Subcutaneous abdominal adipose tissue (tissue), 5 donors: ENCODE measurements around the gene NUBPL.

Source experiments
- H3K27ac ChIP-seq: one replicate; pipeline ENCODE4 v1.7.0; 2013; ENCODE audit warnings: low read depth, mild to moderate bottlenecking, inconsistent platforms, low read length, moderate library complexity
- H3K27me3 ChIP-seq, 5 donors: one replicate each; pipeline ENCODE4 v1.7.0; 2013; ENCODE audit warnings: low read length in 5 of 5, inconsistent platforms in 1 of 5; ENCODE audit not compliant: control insufficient read depth in 5 of 5, insufficient read depth in 4 of 5
- H3K36me3 ChIP-seq, 5 donors: one replicate each; pipeline ENCODE4 v1.7.0; 2013; ENCODE audit warnings: low read length in 5 of 5; ENCODE audit not compliant: control insufficient read depth in 5 of 5, insufficient read depth in 5 of 5
- H3K4me1 ChIP-seq, 5 donors: one replicate each; pipeline ENCODE4 v1.7.0; 2013; ENCODE audit warnings: low read length in 5 of 5, mild to moderate bottlenecking in 3 of 5, moderate library complexity in 1 of 5; ENCODE audit not compliant: control insufficient read depth in 5 of 5, insufficient read depth in 5 of 5
- H3K4me3 ChIP-seq, 5 donors: one replicate each; pipeline ENCODE4 v1.7.0; 2013; ENCODE audit warnings: low read length in 5 of 5, low read depth in 1 of 5
- H3K9ac ChIP-seq, 5 donors: one replicate each; pipeline ENCODE4 v1.7.0; 2013; ENCODE audit warnings: low read length in 5 of 5, mild to moderate bottlenecking in 4 of 5, moderate library complexity in 3 of 5
- H3K9me3 ChIP-seq, 5 donors: one replicate each; pipeline ENCODE4 v1.7.0; 2013; ENCODE audit warnings: low read length in 5 of 5; ENCODE audit not compliant: control insufficient read depth in 5 of 5
- donor health status: healthy.
- donor health status: healthy.
- donor health status: healthy.
- donor health status: healthy.
- donor health status: healthy.

Gene NUBPL

GRCh38 chr14:31659278-31659677 lies 98.1 kb downstream of the NUBPL start:
- peaks cover 0 to 4% (median 0%) of the 10 kb centered on the region in 5 donors for H3K9me3 ChIP-seq

DNA sequence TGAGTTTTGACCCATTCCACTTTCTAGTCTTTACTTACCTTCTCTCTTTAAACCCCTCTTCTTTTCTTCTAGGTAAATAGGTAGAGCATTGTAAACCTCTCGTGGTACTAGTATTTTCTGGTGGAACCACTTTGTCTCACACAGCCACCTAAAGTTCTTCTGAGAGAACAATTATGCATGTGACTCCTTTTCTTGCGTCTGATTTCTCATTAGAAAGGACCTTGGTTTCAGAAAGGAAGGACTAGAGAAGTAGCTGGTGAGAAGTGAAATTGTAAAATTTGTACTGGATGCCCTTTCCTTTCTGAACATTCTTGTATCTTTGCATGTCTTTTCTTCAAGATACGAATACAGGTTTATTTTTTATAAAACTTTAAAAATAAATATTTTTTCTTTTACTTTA lies 99.0 kb downstream of the NUBPL start:
- H3K4me3 ChIP-seq: no peak overlapping the region
- H3K27me3 ChIP-seq: no peaks in the 10 kb centered on the region
- no peaks in the 10 kb centered on the region for H3K9me3 ChIP-seq
- H3K4me1 ChIP-seq: no peaks in the 10 kb centered on the region
- no peak overlapping the region for H3K9ac ChIP-seq
- no peak overlapping the region for H3K27ac ChIP-seq
- no peaks in the 10 kb centered on the region for H3K36me3 ChIP-seq

More at GRCh38 chr14:31659278-31659677, 98.1 kb downstream of the NUBPL start:
- H3K27me3 ChIP-seq: no peaks in the 10 kb centered on the region
- H3K36me3 ChIP-seq: no peaks in the 10 kb centered on the region
- no peaks in the 10 kb centered on the region for H3K4me1 ChIP-seq
- H3K27ac ChIP-seq: no peak overlapping the region
- no peak overlapping the region for H3K9ac ChIP-seq
- H3K4me3 ChIP-seq: no peak overlapping the region

- Histone ChIP-seq H3K9ac (no peak overlapping the region), H3K4me1 (no peaks in the 10 kb centered on the region), H3K27me3 (no peaks in the 10 kb centered on the region), H3K9me3 (no peaks in the 10 kb centered on the region), H3K27ac (no peak overlapping the region), H3K4me3 (no peak overlapping the region), H3K36me3 (no peaks in the 10 kb centered on the region)
Observed at GRCh38 chr14:31660728-31661127, 99.5 kb downstream of the NUBPL start.

DNA sequence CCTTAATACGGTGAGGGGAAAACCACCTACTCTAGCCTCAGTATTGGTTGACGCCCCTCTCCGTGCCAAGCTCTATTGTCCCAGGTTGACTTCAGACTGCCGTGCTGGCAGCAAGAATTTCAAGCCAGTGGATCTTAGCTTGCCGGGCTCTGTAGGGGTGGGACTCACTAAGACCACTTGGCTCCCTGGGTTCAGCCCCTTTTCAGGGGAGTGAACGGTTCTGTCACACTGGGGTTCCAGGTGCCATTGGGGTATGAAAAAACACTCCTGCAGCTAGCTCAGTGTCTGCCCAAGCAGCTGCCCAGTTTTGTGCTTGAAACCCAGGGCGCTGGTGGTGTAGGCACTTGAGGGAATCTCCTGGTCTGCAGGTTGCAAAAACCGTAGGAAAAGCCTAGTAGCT lies 107.1 kb downstream of the NUBPL start:
- no peaks in the 10 kb centered on the region for H3K4me1 ChIP-seq
- no peak overlapping the region for H3K27ac ChIP-seq
- H3K27me3 ChIP-seq: no peaks in the 10 kb centered on the region
- H3K9me3 ChIP-seq: peaks cover 0 to 6% (median 5%) of the 10 kb centered on the region in 5 donors
- H3K4me3 ChIP-seq: no peak overlapping the region
- no peak overlapping the region for H3K9ac ChIP-seq
- peaks cover 0 to 5% (median 0%) of the 10 kb centered on the region in 5 donors for H3K36me3 ChIP-seq

DNA sequence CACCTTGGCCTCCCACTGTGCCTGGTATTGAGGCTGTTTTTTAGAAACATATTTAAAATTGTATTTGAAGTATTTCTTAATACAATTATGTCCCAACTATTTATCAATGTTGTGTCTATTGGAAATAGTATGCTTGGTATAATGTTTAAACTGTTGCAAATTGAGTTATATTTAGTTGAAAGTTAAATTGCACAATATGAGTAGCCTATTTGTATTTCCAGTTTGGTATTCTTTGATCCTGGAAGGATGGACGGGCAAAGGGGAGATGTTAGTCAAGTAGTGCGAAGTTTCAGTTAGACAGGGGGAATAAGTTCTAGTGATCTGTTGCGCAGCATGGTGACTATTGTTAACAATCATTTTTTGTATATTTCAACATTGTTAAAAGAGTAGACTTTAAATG lies 111.5 kb downstream of the NUBPL start:
- Histone ChIP-seq H3K4me1 (no peaks in the 10 kb centered on the region), H3K27me3 (no peaks in the 10 kb centered on the region), H3K4me3 (no peak overlapping the region), H3K9me3 (peaks cover 0 to 6% (median 5%) of the 10 kb centered on the region in 5 donors), H3K36me3 (peaks cover 0 to 7% (median 2%) of the 10 kb centered on the region in 5 donors), H3K9ac (no peak overlapping the region), H3K27ac (no peak overlapping the region)

DNA sequence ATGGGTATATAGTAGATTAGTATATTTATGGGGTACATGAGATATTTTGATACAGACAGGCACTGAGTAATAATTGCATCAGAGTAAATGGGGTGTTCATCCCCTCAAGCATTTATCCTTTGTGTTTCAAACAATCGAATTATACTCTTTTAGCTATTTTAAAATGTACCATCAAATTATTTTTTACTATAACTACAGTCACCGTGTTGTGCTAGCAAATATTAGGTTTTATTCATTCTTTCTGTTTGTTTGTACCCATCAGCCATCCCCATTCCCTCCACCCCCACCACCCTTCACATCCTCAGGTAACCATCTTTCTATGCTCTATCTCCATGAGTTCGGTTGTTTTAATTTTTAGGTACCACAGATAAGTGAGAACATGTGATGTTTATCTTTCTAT lies 115.8 kb downstream of the NUBPL start:
- Histone ChIP-seq H3K27me3 (no peaks in the 10 kb centered on the region), H3K36me3 (peaks cover 0 to 15% (median 8%) of the 10 kb centered on the region in 5 donors), H3K9me3 (peaks cover 0 to 2% (median 0%) of the 10 kb centered on the region in 5 donors), H3K4me1 (no peaks in the 10 kb centered on the region), H3K4me3 (no peak overlapping the region), H3K9ac (no peak overlapping the region), H3K27ac (no peak overlapping the region)

- H3K36me3 ChIP-seq: peaks cover 0 to 15% (median 8%) of the 10 kb centered on the region in 5 donors
- no peak overlapping the region for H3K9ac ChIP-seq
- H3K4me3 ChIP-seq: no peak overlapping the region
- H3K4me1 ChIP-seq: no peaks in the 10 kb centered on the region
- H3K27me3 ChIP-seq: no peaks in the 10 kb centered on the region
- H3K9me3 ChIP-seq: peaks cover 0 to 2% (median 0%) of the 10 kb centered on the region in 5 donors
- H3K27ac ChIP-seq: no peak overlapping the region
Observed at GRCh38 chr14:31677630-31678029, 116.4 kb downstream of the NUBPL start.

GRCh38 chr14:31678421-31679249 lies 117.4 kb downstream of the NUBPL start:
- Histone ChIP-seq H3K27ac (no peak overlapping the region), H3K36me3 (peaks cover 0 to 15% (median 8%) of the 10 kb centered on the region in 5 donors), H3K4me1 (no peaks in the 10 kb centered on the region), H3K27me3 (no peaks in the 10 kb centered on the region), H3K9ac (no peak overlapping the region), H3K4me3 (no peak overlapping the region), H3K9me3 (peaks cover 0 to 2% (median 0%) of the 10 kb centered on the region in 5 donors)

- Histone ChIP-seq H3K27ac (no peak overlapping the region), H3K27me3 (no peaks in the 10 kb centered on the region), H3K36me3 (peaks cover 0 to 12% (median 5%) of the 10 kb centered on the region in 5 donors), H3K4me1 (no peaks in the 10 kb centered on the region), H3K9me3 (peaks cover 0 to 2% (median 0%) of the 10 kb centered on the region in 5 donors), H3K4me3 (no peak overlapping the region), H3K9ac (no peak overlapping the region)
Observed at GRCh38 chr14:31682768-31683167, 121.6 kb downstream of the NUBPL start.

DNA sequence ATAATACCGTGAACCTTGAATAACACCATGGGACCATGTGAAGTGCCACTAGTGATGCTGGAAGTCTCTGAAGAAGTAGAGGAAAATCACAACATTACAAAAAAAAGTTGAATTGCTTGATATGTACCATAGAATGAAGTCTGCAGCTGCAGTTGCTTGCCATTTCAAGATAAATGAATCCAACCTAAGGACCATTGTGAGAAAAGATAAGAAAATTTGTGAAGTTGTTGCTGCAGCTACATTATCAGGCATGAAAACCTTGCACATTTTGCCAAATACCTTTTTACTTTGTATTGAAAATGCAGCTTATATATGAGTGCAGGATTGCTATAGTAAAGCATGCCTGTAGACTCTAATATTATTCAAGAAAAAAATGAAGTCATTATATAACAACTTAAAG lies 126.5 kb downstream of the NUBPL start:
- no peaks in the 10 kb centered on the region for H3K27me3 ChIP-seq
- H3K9me3 ChIP-seq: no peaks in the 10 kb centered on the region
- no peak overlapping the region for H3K9ac ChIP-seq
- peaks cover 0 to 6% (median 3%) of the 10 kb centered on the region in 5 donors for H3K4me1 ChIP-seq
- no peaks in the 10 kb centered on the region for H3K36me3 ChIP-seq
- no peak overlapping the region for H3K27ac ChIP-seq
- no peak overlapping the region for H3K4me3 ChIP-seq
